GM12864 (cell line): ENCODE data around the gene MYO18A.

ENCODE experiments used
- DNase-seq: peaks from one replicate; pipeline ENCODE4 v3.0.0-alpha.2; 2011; ENCODE audit warnings: low read depth
- H3K4me3 ChIP-seq: 2 replicates; pipeline ENCODE4 v1.5.1; 2011; ENCODE audit warnings: mild to moderate bottlenecking, low read depth, low read length, control low read depth
- CTCF ChIP-seq: IDR thresholded peaks from 2 replicates; pipeline ENCODE4 v1.5.1; 2011; ENCODE audit warnings: low read depth, mild to moderate bottlenecking, moderate library complexity, low read length, control low read depth, inconsistent platforms; ENCODE audit errors: missing control alignments

MYO18A gene

GRCh38 chr17:29215717-29216116 is 35.5 kb upstream of the MYO18A start:
- no peak for TF ChIP-seq CTCF
- H3K4me3 ChIP-seq: no peak overlapping the region
- peak; percentile 30 for DNase-seq

- DNase-seq: no peak
- no peak for TF ChIP-seq CTCF
- no peak overlapping the region for H3K4me3 ChIP-seq
Observed at GRCh38 chr17:29215174-29215573, 35.0 kb upstream of the MYO18A start.

GRCh38 chr17:29214215-29215146 is 34.3 kb upstream of the MYO18A start:
- no peak for TF ChIP-seq CTCF
- DNase-seq: no peak
- no peak overlapping the region for H3K4me3 ChIP-seq

GRCh38 chr17:29212681-29213121 is 32.5 kb upstream of the MYO18A start:
- DNase-seq: no peak
- H3K4me3 ChIP-seq: no peak overlapping the region
- TF ChIP-seq CTCF: no peak

GRCh38 chr17:29212094-29212631 is 32.0 kb upstream of the MYO18A start:
- TF ChIP-seq CTCF: no peak
- no peak for DNase-seq

GRCh38 chr17:29210879-29211278 is 30.7 kb upstream of the MYO18A start:
- no peak for TF ChIP-seq CTCF
- DNase-seq: no peak
- H3K4me3 ChIP-seq: no peak overlapping the region

More at GRCh38 chr17:29212094-29212631, 32.0 kb upstream of the MYO18A start:
- H3K4me3 ChIP-seq: no peak overlapping the region
